Fibroblast of lung (primary cell): ENCODE measurements around the gene OAS3. TPM values are rescaled to one million over a fixed set of nuclear protein-coding genes. Genes with fewer than 3 reads are reported as not detected.
A peak's percentile ranks its signal among the peaks of the same experiment; 100 is the strongest.

Experiments
- DNase-seq, 2 donors: peaks; one replicate each; pipeline versions ENCODE4 v3.0.0 to v3.0.0-alpha.2; 2010; ENCODE audit warnings: low read depth in 2 of 2
- H2AFZ ChIP-seq: 2 replicates; pipeline ENCODE4 v1.5.1; 2012; ENCODE audit warnings: low read length, control low read depth, inconsistent platforms
- H3K27ac ChIP-seq: 2 replicates; pipeline ENCODE4 v1.5.1; 2011; ENCODE audit warnings: low read length, control low read depth; ENCODE audit not compliant: insufficient read depth
- H3K27me3 ChIP-seq: 2 replicates; pipeline ENCODE4 v1.5.1; 2011; ENCODE audit warnings: mild to moderate bottlenecking, low read length; ENCODE audit not compliant: control insufficient read depth, insufficient read depth
- H3K36me3 ChIP-seq: 2 replicates; pipeline ENCODE4 v1.5.1; 2011; ENCODE audit warnings: low read length; ENCODE audit not compliant: control insufficient read depth, insufficient read depth
- H3K4me1 ChIP-seq: 2 replicates; pipeline ENCODE4 v1.5.1; 2011; ENCODE audit warnings: low read length; ENCODE audit not compliant: control insufficient read depth, insufficient read depth; ENCODE audit errors: extremely low read depth
- H3K4me2 ChIP-seq: 2 replicates; pipeline ENCODE4 v1.5.1; 2011; ENCODE audit warnings: low read length, control low read depth; ENCODE audit not compliant: insufficient read depth; ENCODE audit errors: extremely low read depth
- H3K4me3 ChIP-seq, 4 experiments: fragments of 200-600 bp in 1 of 4; sonication (generic) in 1 of 4; replicated peaks in 1 of 4; 2 replicates each; pipeline ENCODE4 v1.5.1; 2011 to 2016; ENCODE audit warnings: low read length in 4 of 4, low read depth in 3 of 4, mild to moderate bottlenecking in 3 of 4, control low read depth in 2 of 4, inconsistent platforms in 1 of 4, mixed read lengths in 1 of 4; ENCODE audit not compliant: insufficient read depth in 1 of 4; ENCODE audit errors: control extremely low read depth in 1 of 4
- H3K79me2 ChIP-seq: 2 replicates; pipeline ENCODE4 v1.5.1; 2012; ENCODE audit warnings: mild to moderate bottlenecking, low read length, inconsistent platforms; ENCODE audit not compliant: control insufficient read depth, insufficient read depth
- H3K9ac ChIP-seq: 2 replicates; pipeline ENCODE4 v1.5.1; 2011; ENCODE audit warnings: mild to moderate bottlenecking, low read length, control low read depth; ENCODE audit not compliant: insufficient read depth
- H3K9me3 ChIP-seq: 2 replicates; pipeline ENCODE4 v1.5.1; 2012; ENCODE audit warnings: low read depth, low read length; ENCODE audit not compliant: control insufficient read depth, insufficient read depth
- H4K20me1 ChIP-seq: 2 replicates; pipeline ENCODE4 v1.5.1; 2011; ENCODE audit warnings: low read length; ENCODE audit not compliant: control insufficient read depth, insufficient read depth; ENCODE audit errors: extremely low read depth
- CTCF ChIP-seq, 2 donors: IDR thresholded peaks in 1 of 2; conservative IDR thresholded peaks in 1 of 2; 1 replicate in 1 of 2; 2 replicates in 1 of 2; pipeline ENCODE4 v1.5.1; 2011 to 2012; ENCODE audit warnings: low read length in 2 of 2, control low read depth in 1 of 2, inconsistent platforms in 1 of 2, low read depth in 1 of 2, mild to moderate bottlenecking in 1 of 2
- EZH2 ChIP-seq: IDR thresholded peaks from 2 replicates; pipeline ENCODE4 v1.5.1; 2012; ENCODE audit warnings: low read length, control low read depth, mild to moderate bottlenecking; ENCODE audit errors: missing control alignments
- polyA plus RNA-seq, 2 donors: library from polyadenylated mRNA; depleted of rRNA in 1 of 2; stranded (reverse) in 1 of 2; unstranded in 1 of 2; fragments of >200 nt; gene quantifications; 2 replicates each; pipeline ENCODE4 v1.2.1, GENCODE V29; 2011 to 2012; ENCODE audit warnings: missing spikeins in 1 of 2
- total RNA-seq: library from RNA; depleted of rRNA; stranded (reverse); fragments of >200 nt; gene quantifications from 2 replicates; pipeline ENCODE4 v1.2.1, GENCODE V29; 2014

Gene OAS3
- total and polyA plus RNA-seq, 2 donors (not counting 1 experiment from before 2014, with no cell fraction given), result 3.5 to 7.0 TPM

- H3K4me1 ChIP-seq, result no peaks in the 10 kb centered on the region
- no peaks in the 10 kb centered on the region for H3K79me2 ChIP-seq
- no peak for DNase-seq
- H3K9me3 ChIP-seq, result no peaks in the 10 kb centered on the region
- no peaks in the 10 kb centered on the region for H4K20me1 ChIP-seq
- no peak overlapping the region for H2AFZ ChIP-seq
- TF ChIP-seq EZH2, result no peak
- TF ChIP-seq CTCF (conservative IDR thresholded peaks at IDR 0.05 in 1 of 2, IDR thresholded peaks at IDR 0.05 in 1 of 2; ENCODE audit: low read depth in 1 of 2, low read length in 2 of 2), result no peak
- H3K27ac ChIP-seq, result no peak overlapping the region
- no peak overlapping the region for H3K9ac ChIP-seq
- H3K27me3 ChIP-seq, result no peaks in the 10 kb centered on the region
- no peak overlapping the region for H3K4me2 ChIP-seq
- no peaks in the 10 kb centered on the region for H3K36me3 ChIP-seq
- H3K4me3 ChIP-seq, result no peak overlapping the region
Observed at GRCh38 chr12:112905451-112906089, 32.7 kb upstream of the OAS3 start.

- peak within 1 kb of the TSS in 2 of 4 experiments; percentile 15 to 57 for H3K4me3 ChIP-seq
- no peaks in the 10 kb centered on the region for H3K27me3 ChIP-seq
- no peaks in the 10 kb centered on the region for H3K4me1 ChIP-seq
- no peak within 1 kb of the TSS for H3K9ac ChIP-seq
- DNase-seq, result peak; percentile 14 to 20
- no peaks in the 10 kb centered on the region for H3K9me3 ChIP-seq
- H3K79me2 ChIP-seq, result no peaks in the 10 kb centered on the region
- peak within 1 kb of the TSS; percentile 59 for H3K4me2 ChIP-seq
- peak within 1 kb of the TSS; percentile 40 for H2AFZ ChIP-seq
- no peaks in the 10 kb centered on the region for H3K36me3 ChIP-seq
- H4K20me1 ChIP-seq, result no peaks in the 10 kb centered on the region
- TF ChIP-seq CTCF (conservative IDR thresholded peaks at IDR 0.05 in 1 of 2, IDR thresholded peaks at IDR 0.05 in 1 of 2; ENCODE audit: low read depth in 1 of 2, low read length in 2 of 2), result no peak
- no peak for TF ChIP-seq EZH2
- no peak within 1 kb of the TSS for H3K27ac ChIP-seq
Observed at GRCh38 chr12:112906712-112907414, 31.4 kb upstream of the OAS3 start, which contains the start of gene OAS1. OAS1 (plus strand) TSS chr12:112906962; CDS start chr12:112907040, 78 bp downstream.

- Histone ChIP-seq H2AFZ (no peak overlapping the region), H3K79me2 (no peaks in the 10 kb centered on the region), H3K27me3 (no peaks in the 10 kb centered on the region), H3K27ac (no peak overlapping the region), H3K4me2 (no peak overlapping the region), H3K36me3 (no peaks in the 10 kb centered on the region), H3K9ac (no peak overlapping the region), H3K4me1 (no peaks in the 10 kb centered on the region), H3K4me3 (peak overlapping the region in 1 of 4 experiments; percentile 57), H3K9me3 (no peaks in the 10 kb centered on the region), H4K20me1 (no peaks in the 10 kb centered on the region)
- TF ChIP-seq EZH2 (no peak), CTCF (conservative IDR thresholded peaks at IDR 0.05 in 1 of 2, IDR thresholded peaks at IDR 0.05 in 1 of 2; ENCODE audit: low read depth in 1 of 2, low read length in 2 of 2) (no peak)
- no peak for DNase-seq
Observed at GRCh38 chr12:112907415-112908157, 30.7 kb upstream of the OAS3 start.
